Measurements from ENCODE around the gene NEK7. TPM values are rescaled to one million over a fixed set of nuclear protein-coding genes. Genes with fewer than 3 reads are reported as not detected.
"Not testable (repeated sequence)": the region's sequence is repeated elsewhere in the genome, so short reads cannot be mapped to it uniquely, and the experiment has no call there.

Gene NEK7
- total RNA-seq, 8 experiments from 2014 or later, result 16.5 to 184 (median 39.7) TPM

DNA sequence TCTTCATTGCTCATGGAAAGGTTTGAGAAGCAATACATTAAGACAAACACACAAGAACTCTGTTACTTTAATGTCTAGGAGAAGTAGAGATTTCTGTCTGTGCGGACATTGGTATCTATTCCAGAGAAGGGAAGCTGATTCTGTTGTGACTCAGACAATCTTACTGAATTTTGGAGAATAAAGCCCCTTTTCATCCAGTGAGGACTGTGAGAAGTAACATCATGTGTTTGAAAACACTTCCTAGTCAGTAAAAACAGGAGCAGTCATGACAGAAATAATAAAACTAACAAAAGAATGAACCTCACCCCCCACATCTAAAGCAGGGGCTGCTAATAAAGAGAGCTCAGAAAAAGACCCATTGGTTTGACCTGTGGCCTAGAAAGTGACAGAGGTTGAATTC, 46.6 kb downstream of the NEK7 start:
- Histone ChIP-seq H3K27ac (no peak overlapping the region), H3K4me1 (replicated peaks in 1 of 2) (no peaks in the 10 kb centered on the region), H3K4me3 (no peak overlapping the region)
- 71 to 100% (median 100%) methylated on average over 1 of the region's 1 CpG; no CpG with 5 or more reads in 2 of the 10 experiments for WGBS, 10 experiments
- in situ Hi-C loops (cut with MboI; ENCODE audit: low pct_unique_long_range_greater_than_20kb in 2 of 9, low sequenced_read_pairs in 9 of 9, unreplicated experiment in 9 of 9), result no loop called here
- ATAC-seq (replicated peaks in 6 of 8), result no peak

- Histone ChIP-seq H3K4me3 (no peak overlapping the region), H3K27ac (no peak overlapping the region), H3K4me1 (replicated peaks in 1 of 2) (no peaks in the 10 kb centered on the region)
- ATAC-seq (replicated peaks in 6 of 8), result no peak
- 43 to 100% (median 90%) methylated on average over 1 to 5 of the region's 5 CpGs for WGBS, 10 experiments
- in situ Hi-C loops (cut with MboI; ENCODE audit: low pct_unique_long_range_greater_than_20kb in 2 of 9, low sequenced_read_pairs in 9 of 9, unreplicated experiment in 9 of 9), result no loop called here
These were observed 48.4 kb downstream of the NEK7 start for GRCh38 chr1:198205016-198205684.

DNA sequence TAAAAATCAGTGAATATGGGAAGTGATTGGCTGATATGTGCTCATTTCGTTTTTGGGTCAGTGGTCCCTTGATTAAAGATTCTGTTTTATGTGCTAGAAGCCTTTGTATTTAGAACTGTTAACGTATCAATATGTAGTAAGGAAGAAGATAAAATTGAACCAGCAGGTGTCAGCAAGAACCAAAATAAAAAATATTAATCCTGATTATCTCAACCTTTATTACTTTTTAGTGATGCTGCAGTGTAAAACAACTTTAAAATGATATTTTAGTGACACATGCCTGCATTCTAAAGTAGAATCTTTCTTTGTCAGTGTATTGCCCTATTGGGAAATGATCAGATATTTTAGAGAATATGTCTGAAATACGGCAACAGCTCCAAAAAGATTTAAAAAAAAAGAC, 49.5 kb downstream of the NEK7 start:
- in situ Hi-C loops (cut with MboI; ENCODE audit: low pct_unique_long_range_greater_than_20kb in 2 of 9, low sequenced_read_pairs in 9 of 9, unreplicated experiment in 9 of 9), result no loop called here
- 69 to 100% (median 85%) methylated on average over 1 to 3 of the region's 3 CpGs for WGBS, 10 experiments

DNA sequence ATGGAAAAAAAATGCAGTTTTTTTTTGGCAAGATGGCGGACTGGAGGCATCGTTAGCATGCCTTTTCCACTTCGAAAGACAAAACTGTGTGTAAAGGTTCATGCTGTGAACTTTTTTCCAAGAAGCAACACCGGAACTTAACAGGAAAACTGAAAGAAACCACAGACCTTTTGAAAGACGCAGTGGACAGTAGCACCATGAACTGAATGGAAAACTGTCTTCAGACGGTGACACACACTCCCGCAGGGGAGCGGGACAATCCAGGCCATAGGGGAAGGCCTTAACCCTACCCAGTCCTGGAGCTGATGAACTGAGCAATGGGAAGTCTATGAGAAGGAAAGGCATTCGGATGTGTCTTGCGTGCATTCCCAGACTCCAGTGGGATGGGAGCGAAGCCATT, 54.9 kb downstream of the NEK7 start:
- whole genome bisulfite sequencing, 10 experiments, result 91 to 99% (median 96%) methylated on average over 5 to 11 of the region's 11 CpGs; no CpG with 5 or more reads in 1 of the 10 experiments
- in situ Hi-C loops (cut with MboI; ENCODE audit: low pct_unique_long_range_greater_than_20kb in 2 of 9, low sequenced_read_pairs in 9 of 9, unreplicated experiment in 9 of 9), result no loop called here
- Histone ChIP-seq H3K4me1 (replicated peaks in 1 of 2) (no peaks in the 10 kb centered on the region), H3K4me3 (no peak overlapping the region), H3K27ac (no peak overlapping the region)
- ATAC-seq (replicated peaks in 6 of 8), result no peak

More for the DNA sequence above, 49.5 kb downstream of the NEK7 start:
- H3K4me1 ChIP-seq (replicated peaks in 1 of 2), result no peaks in the 10 kb centered on the region
- ATAC-seq (replicated peaks in 6 of 8), result no peak
- no peak overlapping the region for H3K4me3 ChIP-seq
- H3K27ac ChIP-seq, result no peak overlapping the region

- in situ Hi-C loops (cut with MboI; ENCODE audit: low pct_unique_long_range_greater_than_20kb in 2 of 9, low sequenced_read_pairs in 9 of 9, unreplicated experiment in 9 of 9), result no loop called here
- ATAC-seq (replicated peaks in 6 of 8), result no peak
- H3K4me3 ChIP-seq, result no peak overlapping the region
- no peak overlapping the region for H3K27ac ChIP-seq
- no peaks in the 10 kb centered on the region for H3K4me1 ChIP-seq (replicated peaks in 1 of 2)
- 93 to 100% (median 100%) methylated on average over 1 to 8 of the region's 8 CpGs; no CpG with 5 or more reads in 3 of the 10 experiments for WGBS, 10 experiments
These were observed 55.3 kb downstream of the NEK7 start for GRCh38 chr1:198212126-198212525.

DNA sequence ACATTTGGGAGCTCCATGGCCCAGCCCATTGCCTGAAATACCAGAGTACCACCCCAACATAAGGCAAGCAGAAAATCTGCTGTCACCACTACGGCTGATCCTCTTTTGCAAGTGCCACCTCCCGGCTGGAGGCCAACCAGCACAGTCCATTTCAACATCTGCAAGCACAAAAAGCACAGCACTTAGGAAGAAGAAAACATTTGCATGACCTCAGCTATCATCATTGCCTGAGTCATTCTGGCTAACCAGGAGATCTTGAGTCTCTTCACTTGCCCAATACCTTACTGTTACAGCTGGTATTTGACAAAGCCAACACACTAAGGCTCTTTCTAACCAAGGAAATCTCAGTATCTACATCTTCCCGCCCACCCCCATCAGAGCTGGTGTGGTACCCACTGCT, 55.9 kb downstream of the NEK7 start:
- ATAC-seq (replicated peaks in 6 of 8), result peak in 2 of 8 experiments; percentile 89 to 100
- Histone ChIP-seq H3K4me3 (no peak overlapping the region), H3K27ac (no peak overlapping the region), H3K4me1 (replicated peaks in 1 of 2) (no peaks in the 10 kb centered on the region)
- in situ Hi-C loops (cut with MboI; ENCODE audit: low pct_unique_long_range_greater_than_20kb in 2 of 9, low sequenced_read_pairs in 9 of 9, unreplicated experiment in 9 of 9), result no loop called here
- 0 to 100% (median 100%) methylated on average over 1 to 3 of the region's 3 CpGs; no CpG with 5 or more reads in 5 of the 10 experiments for WGBS, 10 experiments

DNA sequence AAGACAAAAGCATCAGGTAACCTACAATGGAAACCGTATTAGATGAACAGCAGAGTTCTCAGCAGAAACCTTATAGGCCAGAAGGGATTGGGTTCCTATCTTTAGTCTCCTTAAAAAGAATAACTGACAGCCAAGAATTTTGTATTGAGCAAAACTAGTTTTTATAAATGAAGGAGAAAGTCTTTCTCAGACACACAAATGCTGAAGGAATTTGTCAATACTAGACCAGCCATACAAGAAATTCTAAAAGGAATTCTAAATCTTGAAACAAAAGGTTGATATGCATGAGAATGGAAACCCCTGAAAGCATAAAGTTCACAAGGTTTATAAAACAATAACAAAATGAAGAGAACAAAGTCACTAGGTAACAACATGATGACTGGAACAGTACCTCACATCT, 58.1 kb downstream of the NEK7 start:
- no peak for ATAC-seq (replicated peaks in 6 of 8)
- 67 to 100% (median 97%) methylated on average over 1 of the region's 1 CpG for WGBS, 10 experiments
- in situ Hi-C loops (cut with MboI; ENCODE audit: low pct_unique_long_range_greater_than_20kb in 2 of 9, low sequenced_read_pairs in 9 of 9, unreplicated experiment in 9 of 9), result no loop called here
- H3K4me3 ChIP-seq, result no peak overlapping the region
- H3K27ac ChIP-seq, result no peak overlapping the region
- H3K4me1 ChIP-seq (replicated peaks in 1 of 2), result no peaks in the 10 kb centered on the region

DNA sequence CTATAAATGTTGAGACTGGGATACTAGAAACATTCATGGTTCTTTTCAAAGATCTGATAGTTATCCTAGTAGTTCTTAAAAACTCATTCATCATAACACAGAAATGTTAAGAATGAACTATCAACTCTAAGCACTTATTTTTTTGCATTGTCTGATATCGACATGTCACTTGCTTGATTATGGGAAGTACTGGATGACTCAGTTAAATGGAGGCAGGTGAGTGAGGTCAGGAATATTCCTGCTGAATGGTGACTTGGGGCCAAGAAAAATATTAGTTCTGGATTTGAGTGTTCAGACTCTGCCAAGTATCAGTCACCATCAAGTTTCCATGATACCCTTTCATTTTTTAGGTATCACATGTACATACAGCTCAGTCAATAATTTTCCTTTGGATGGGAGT, 63.6 kb downstream of the NEK7 start:
- peak in 1 of 8 experiments; percentile 46 for ATAC-seq (replicated peaks in 6 of 8)
- no peak overlapping the region for H3K27ac ChIP-seq
- H3K4me3 ChIP-seq, result no peak overlapping the region
- in situ Hi-C loops (cut with MboI; ENCODE audit: low pct_unique_long_range_greater_than_20kb in 2 of 9, low sequenced_read_pairs in 9 of 9, unreplicated experiment in 9 of 9), result no loop called here
- no peaks in the 10 kb centered on the region for H3K4me1 ChIP-seq (replicated peaks in 1 of 2)
- 33 to 100% (median 86%) methylated on average over 1 of the region's 1 CpG; no CpG with 5 or more reads in 1 of the 10 experiments for WGBS, 10 experiments

DNA sequence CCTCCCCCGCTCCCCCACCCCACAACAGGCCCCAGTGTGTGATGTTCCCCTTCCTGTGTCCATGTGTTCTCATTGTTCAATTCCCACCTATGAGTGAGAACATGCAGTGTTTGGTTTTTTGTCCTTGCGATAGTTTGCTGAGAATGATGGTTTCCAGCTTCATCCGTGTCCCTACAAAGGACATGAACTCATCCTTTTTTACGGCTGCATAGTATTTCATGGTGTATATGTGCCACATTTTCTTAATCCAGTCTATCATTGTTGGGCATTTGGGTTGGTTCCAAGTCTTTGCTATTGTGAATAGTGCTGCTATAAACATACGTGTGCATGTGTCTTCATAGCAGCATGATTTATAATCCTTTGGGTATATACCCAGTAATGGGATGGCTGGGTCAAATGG, 70.2 kb downstream of the NEK7 start:
- H3K27ac ChIP-seq; ATAC-seq (replicated peaks in 6 of 8); H3K4me3 ChIP-seq; in situ Hi-C loops (cut with MboI; ENCODE audit: low pct_unique_long_range_greater_than_20kb in 2 of 9, low sequenced_read_pairs in 9 of 9, unreplicated experiment in 9 of 9); H3K4me1 ChIP-seq (replicated peaks in 1 of 2): not testable (repeated sequence)
- no CpG with 5 or more reads among the region's 5 CpGs for WGBS, 10 experiments

GRCh38 chr1:198227454-198227853, 70.7 kb downstream of the NEK7 start:
- WGBS, 10 experiments, result 100% methylated on average over 1 of the region's 2 CpGs; no CpG with 5 or more reads in 8 of the 10 experiments
- in situ Hi-C loops (cut with MboI; ENCODE audit: low pct_unique_long_range_greater_than_20kb in 2 of 9, low sequenced_read_pairs in 9 of 9, unreplicated experiment in 9 of 9); H3K4me1 ChIP-seq (replicated peaks in 1 of 2); ATAC-seq (replicated peaks in 6 of 8); H3K4me3 ChIP-seq; H3K27ac ChIP-seq: not testable (repeated sequence)

DNA sequence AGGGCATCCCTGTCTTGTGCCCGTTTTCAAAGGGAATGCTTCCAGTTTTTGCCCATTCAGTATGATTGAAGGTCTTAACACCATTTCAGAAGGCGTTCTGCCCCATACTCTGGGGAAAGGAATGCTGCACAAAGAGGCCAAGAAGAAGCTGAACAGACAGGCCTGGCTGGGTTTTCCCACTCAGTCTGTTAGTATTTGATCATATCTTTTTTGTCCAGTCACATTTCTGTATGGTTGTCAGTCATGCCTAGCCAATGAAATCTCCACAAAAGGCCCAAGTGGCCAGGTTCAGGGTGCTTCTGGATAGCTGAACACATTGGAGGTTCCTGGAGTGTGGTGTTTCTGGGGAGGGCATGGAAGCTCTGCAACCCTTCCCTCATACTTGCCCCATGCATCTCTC, 72.1 kb downstream of the NEK7 start:
- H3K4me1 ChIP-seq (replicated peaks in 1 of 2), result peaks cover 0 to 11% of the 10 kb centered on the region in 2 donors
- H3K27ac ChIP-seq, result no peak overlapping the region
- 89 to 100% (median 100%) methylated on average over 1 to 2 of the region's 2 CpGs; no CpG with 5 or more reads in 5 of the 10 experiments for WGBS, 10 experiments
- in situ Hi-C loops (cut with MboI; ENCODE audit: low pct_unique_long_range_greater_than_20kb in 2 of 9, low sequenced_read_pairs in 9 of 9, unreplicated experiment in 9 of 9), result no loop called here
- ATAC-seq (replicated peaks in 6 of 8), result no peak
- H3K4me3 ChIP-seq, result no peak overlapping the region

- no peak overlapping the region for H3K27ac ChIP-seq
- 8 to 92% (median 62%) methylated on average over 1 to 3 of the region's 3 CpGs for WGBS, 10 experiments
These were observed 75.0 kb downstream of the NEK7 start for GRCh38 chr1:198231779-198232178.

DNA sequence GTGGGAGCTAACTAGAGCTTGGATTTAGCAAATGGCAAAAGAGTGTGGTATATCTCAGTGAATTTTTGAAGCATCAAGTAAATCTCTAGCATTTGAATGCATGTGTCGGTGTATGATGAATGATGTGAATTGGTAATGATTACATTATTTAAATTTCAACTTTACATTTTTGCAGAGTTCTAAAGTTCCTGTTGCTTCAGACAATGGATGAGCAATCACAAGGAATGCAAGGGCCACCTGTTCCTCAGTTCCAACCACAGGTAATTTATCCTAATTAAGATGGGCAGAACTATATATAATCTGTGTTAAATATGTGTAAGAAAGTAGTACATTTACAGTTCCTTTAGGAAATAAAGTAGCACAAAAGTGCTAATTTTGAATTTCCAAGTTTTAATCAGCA, 75.6 kb downstream of the NEK7 start:
- peak in 1 of 8 experiments; percentile 60 for ATAC-seq (replicated peaks in 6 of 8)
- 0 to 100% (median 45%) methylated on average over 1 of the region's 1 CpG; no CpG with 5 or more reads in 2 of the 10 experiments for WGBS, 10 experiments
- Histone ChIP-seq H3K4me3 (no peak overlapping the region), H3K27ac (no peak overlapping the region), H3K4me1 (replicated peaks in 1 of 2) (peaks cover 3 to 26% of the 10 kb centered on the region in 2 donors)
- in situ Hi-C loops (cut with MboI; ENCODE audit: low pct_unique_long_range_greater_than_20kb in 2 of 9, low sequenced_read_pairs in 9 of 9, unreplicated experiment in 9 of 9), result no loop called here

More at GRCh38 chr1:198231779-198232178, 75.0 kb downstream of the NEK7 start:
- Histone ChIP-seq H3K4me1 (replicated peaks in 1 of 2) (peaks cover 3 to 26% of the 10 kb centered on the region in 2 donors), H3K4me3 (no peak overlapping the region)
- peak in 3 of 8 experiments; percentile 50 to 58 (median 51) for ATAC-seq (replicated peaks in 6 of 8)
- in situ Hi-C loops (cut with MboI; ENCODE audit: low pct_unique_long_range_greater_than_20kb in 2 of 9, low sequenced_read_pairs in 9 of 9, unreplicated experiment in 9 of 9), result no loop called here

All from motor neuron (in vitro differentiated cells).